Cerebellar nuclear complex (tissue), 1 donor: Measurements from ENCODE around the gene SVIL.
"Not testable (repeated sequence)": the region's sequence is repeated elsewhere in the genome, so short reads cannot be mapped to it uniquely, and the experiment has no call there.

Experiments
- DNase-seq, 2 experiments: peaks; one replicate each; lab custom pipeline; 2025; lab: John Stamatoyannopoulos, UW

Gene SVIL

GRCh38 chr10:29600067-29600466, 34.7 kb downstream of the SVIL start:
- DNase-seq: no peak

GRCh38 chr10:29598851-29599311, 35.9 kb downstream of the SVIL start:
- no peak for DNase-seq

- no peak for DNase-seq
Observed at GRCh38 chr10:29596826-29597225, 37.9 kb downstream of the SVIL start.

GRCh38 chr10:29596356-29596755, 38.4 kb downstream of the SVIL start:
- no peak for DNase-seq

- no peak for DNase-seq
Observed at GRCh38 chr10:29595636-29596225, 39.0 kb downstream of the SVIL start.

- DNase-seq: no peak
Observed at GRCh38 chr10:29595146-29595545, 39.6 kb downstream of the SVIL start.

- DNase-seq: no peak
Observed at GRCh38 chr10:29591651-29591968, 43.2 kb downstream of the SVIL start.

GRCh38 chr10:29590915-29591650, 43.7 kb downstream of the SVIL start:
- DNase-seq: no peak

- DNase-seq: no peak
Observed at GRCh38 chr10:29588629-29589421, 45.9 kb downstream of the SVIL start.

- DNase-seq: not testable (repeated sequence)
Observed at GRCh38 chr10:29587750-29588628, 46.8 kb downstream of the SVIL start.

- DNase-seq: not testable (repeated sequence)
Observed at GRCh38 chr10:29587102-29587749, 47.5 kb downstream of the SVIL start.

GRCh38 chr10:29586509-29586908, 48.3 kb downstream of the SVIL start:
- no peak for DNase-seq

GRCh38 chr10:29585488-29585976, 49.2 kb downstream of the SVIL start:
- no peak for DNase-seq

GRCh38 chr10:29584436-29584835, 50.3 kb downstream of the SVIL start:
- no peak for DNase-seq

- DNase-seq: no peak
Observed at GRCh38 chr10:29583674-29584073, 51.1 kb downstream of the SVIL start.

GRCh38 chr10:29582769-29583168, 52.0 kb downstream of the SVIL start:
- DNase-seq: not testable (repeated sequence)

GRCh38 chr10:29579455-29579970, 55.3 kb downstream of the SVIL start:
- no peak for DNase-seq

- no peak for DNase-seq
Observed at GRCh38 chr10:29578457-29578856, 56.3 kb downstream of the SVIL start.

GRCh38 chr10:29576681-29577080, 58.1 kb downstream of the SVIL start:
- no peak for DNase-seq

GRCh38 chr10:29575098-29575455, 59.7 kb downstream of the SVIL start:
- no peak for DNase-seq
